DMS 273 (cell line): ENCODE data around the gene THOC1.
A peak's percentile ranks its signal among the peaks of the same experiment; 100 is the strongest.
"Not testable (repeated sequence)": the region's sequence is repeated elsewhere in the genome, so short reads cannot be mapped to it uniquely, and the experiment has no call there.

Source experiments
- DNase-seq: peaks from one replicate; lab custom pipeline; 2025; ENCODE audit not compliant: unreplicated experiment; lab: John Stamatoyannopoulos, UW

THOC1 gene, protein sequence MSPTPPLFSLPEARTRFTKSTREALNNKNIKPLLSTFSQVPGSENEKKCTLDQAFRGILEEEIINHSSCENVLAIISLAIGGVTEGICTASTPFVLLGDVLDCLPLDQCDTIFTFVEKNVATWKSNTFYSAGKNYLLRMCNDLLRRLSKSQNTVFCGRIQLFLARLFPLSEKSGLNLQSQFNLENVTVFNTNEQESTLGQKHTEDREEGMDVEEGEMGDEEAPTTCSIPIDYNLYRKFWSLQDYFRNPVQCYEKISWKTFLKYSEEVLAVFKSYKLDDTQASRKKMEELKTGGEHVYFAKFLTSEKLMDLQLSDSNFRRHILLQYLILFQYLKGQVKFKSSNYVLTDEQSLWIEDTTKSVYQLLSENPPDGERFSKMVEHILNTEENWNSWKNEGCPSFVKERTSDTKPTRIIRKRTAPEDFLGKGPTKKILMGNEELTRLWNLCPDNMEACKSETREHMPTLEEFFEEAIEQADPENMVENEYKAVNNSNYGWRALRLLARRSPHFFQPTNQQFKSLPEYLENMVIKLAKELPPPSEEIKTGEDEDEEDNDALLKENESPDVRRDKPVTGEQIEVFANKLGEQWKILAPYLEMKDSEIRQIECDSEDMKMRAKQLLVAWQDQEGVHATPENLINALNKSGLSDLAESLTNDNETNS

GRCh38 chr18:267688-268552, at the start of gene THOC1:
Gene THOC1 (minus strand): TSS chr18:268047. CDS start chr18:268019, 28 bp downstream.
- peak; percentile 98 for DNase-seq

- DNase-seq, result no peak
Measured at GRCh38 chr18:317618-318017, 49.8 kb upstream of the THOC1 start.

- no peak for DNase-seq
Measured at GRCh38 chr18:316393-316792, 48.5 kb upstream of the THOC1 start.

- no peak for DNase-seq
Measured at GRCh38 chr18:313931-314330, 46.1 kb upstream of the THOC1 start.

DNA sequence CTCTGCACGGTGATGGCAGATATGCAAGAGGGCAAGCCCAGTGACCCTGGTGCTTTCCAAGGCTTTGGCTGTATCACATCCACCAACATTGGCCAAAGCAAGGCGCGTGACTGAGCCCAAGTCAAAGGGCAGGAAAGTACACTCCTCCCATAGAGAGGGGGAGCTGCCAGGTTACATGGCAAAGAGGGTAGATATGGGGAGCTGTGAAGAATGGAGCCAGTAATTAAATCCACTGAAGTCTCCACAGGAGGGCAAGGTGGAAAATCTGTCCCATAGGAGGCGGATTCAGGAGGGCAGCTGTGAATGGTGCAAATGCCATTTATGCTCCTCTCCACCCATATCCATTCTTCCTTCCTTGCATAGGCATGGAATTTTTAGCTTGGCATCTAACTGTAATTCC, 44.6 kb upstream of the THOC1 start:
- DNase-seq, result peak; percentile 7

DNA sequence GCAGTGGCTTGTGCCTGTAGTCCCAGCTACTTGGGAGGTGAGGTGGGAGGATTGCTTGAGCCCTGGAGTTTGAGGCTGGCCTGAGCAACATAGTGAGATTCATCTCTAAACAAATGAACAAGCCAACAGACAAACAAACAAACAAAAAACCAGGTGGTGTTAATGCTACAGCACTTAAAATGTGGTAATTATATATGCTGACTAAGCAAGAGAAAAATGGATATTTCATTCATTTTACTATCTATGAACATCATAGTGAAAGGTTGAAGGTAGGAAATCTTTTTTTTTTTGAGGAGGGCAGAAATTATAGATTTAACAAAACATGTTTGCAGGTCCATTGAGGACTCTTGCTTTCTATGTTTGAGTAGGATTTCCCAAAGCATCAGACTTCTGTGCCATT, 42.2 kb upstream of the THOC1 start:
- no peak for DNase-seq

DNA sequence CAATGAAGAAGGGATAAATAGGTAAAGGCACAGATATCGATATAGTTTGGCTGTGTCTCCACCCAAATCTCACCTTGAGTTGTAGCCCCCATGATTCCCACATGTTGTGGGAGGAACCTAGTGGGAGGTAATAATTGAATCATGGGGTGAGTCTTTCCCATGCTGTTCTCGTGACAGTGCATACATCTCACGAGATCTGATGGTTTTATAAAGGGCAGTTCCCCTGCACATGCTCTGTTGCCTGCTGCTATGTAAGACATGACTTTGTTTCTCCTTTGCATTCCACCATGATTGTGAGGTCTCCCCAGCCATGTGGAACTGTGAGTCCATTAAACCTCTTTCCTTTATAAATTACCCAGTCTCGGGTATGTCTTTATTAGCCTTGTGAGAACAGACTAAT, 40.2 kb upstream of the THOC1 start:
- not testable (repeated sequence) for DNase-seq

- DNase-seq, result no peak
Measured at GRCh38 chr18:306608-307255, 38.9 kb upstream of the THOC1 start.

DNA sequence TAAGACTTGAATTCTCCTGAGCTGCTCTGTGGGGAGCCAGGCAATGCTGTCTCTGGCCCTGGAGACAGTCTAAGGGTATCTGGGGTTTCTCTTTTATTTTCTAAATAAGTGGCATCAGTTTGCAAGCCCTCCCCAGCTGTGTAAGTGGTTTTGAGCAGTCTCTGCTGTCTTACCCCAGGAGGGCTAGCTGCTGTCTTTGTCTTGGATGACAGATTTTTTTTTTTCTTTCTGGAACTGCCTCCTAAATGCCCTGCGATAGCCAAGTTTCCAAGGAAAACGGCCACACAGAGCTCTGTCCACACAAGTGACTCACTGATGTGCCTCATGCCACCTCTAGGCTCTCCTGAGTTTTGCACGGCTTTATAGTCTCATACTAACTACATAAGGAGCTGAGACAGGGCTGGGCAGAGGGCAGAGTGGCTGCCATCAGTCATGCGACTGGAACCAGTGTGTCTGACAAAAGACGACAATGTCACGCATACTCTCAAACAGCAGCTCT, 37.2 kb upstream of the THOC1 start:
- DNase-seq, result no peak

DNA sequence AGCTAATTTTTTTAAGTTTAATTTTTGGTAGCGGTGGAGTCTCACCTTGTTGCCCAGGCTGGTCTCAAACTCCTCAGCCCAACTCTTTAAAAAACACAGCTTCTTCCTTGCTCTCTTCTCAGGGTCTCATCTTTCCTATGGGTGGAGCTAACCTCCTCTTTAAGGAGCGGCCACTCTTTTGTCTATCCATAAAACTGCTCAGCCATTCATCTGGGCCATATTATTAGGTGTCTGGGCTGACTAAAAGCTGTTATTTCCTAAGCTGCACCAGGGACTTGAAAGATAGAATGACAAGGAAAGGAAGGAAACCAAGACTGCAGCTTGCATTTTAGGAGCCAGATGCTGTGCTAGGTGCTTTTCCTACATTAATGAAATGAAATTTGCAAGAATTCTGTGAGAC, 35.8 kb upstream of the THOC1 start:
- no peak for DNase-seq

GRCh38 chr18:303011-303410, 35.2 kb upstream of the THOC1 start:
- DNase-seq, result no peak

DNA sequence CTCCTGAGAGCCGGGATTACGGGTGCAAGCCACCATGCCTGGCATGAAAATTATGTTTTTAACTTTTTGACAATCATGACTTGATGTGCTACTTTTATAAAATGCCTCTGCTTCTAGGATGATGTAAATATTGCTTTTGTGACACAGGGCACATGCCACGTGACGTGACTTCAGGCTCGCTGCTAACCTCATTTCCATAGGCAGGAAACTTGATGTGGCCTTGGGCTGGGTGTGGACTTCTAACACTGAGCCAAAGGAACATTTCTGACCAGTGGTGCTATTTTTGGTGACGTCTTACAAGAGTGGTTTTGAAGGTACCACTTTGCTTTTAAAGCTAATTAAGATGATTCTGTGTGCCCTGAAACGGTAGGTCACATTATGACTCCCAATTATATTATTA, 34.2 kb upstream of the THOC1 start:
- no peak for DNase-seq

- no peak for DNase-seq
Measured at GRCh38 chr18:297936-298335, 30.1 kb upstream of the THOC1 start.

DNA sequence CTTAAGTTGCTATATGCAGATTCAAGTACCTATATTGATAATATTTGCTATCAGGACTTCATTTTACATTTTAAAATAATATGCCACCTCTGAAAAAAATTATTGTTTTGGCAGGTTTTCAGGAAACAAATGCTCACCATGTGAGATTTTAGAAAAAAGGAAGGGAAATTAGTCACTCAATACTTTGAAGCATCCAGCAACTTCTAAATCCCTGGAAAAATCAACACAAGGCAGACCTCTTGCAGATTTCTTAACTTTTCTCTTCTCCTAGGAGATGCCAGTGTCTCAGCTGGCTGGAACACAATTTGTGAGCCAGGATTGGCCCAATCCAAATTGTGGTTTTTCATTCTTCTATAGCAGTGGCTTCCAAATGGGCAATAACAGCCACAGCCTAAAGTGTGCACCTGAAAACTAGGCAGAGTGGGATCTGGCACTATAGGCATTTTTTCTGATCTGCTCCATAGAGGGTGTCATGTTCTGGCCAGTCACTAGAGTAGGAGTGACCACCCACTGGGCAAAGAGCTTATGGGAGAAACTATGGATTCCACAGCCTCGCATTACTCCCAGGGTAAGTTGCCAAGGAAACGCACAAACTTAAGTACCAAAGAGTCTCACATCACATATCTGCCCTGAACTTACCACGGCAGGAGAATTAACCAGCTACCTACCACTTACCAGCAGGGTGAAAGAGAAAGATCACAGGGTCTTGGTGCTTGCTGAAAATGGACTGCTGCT, 28.1 kb upstream of the THOC1 start:
- no peak for DNase-seq

DNA sequence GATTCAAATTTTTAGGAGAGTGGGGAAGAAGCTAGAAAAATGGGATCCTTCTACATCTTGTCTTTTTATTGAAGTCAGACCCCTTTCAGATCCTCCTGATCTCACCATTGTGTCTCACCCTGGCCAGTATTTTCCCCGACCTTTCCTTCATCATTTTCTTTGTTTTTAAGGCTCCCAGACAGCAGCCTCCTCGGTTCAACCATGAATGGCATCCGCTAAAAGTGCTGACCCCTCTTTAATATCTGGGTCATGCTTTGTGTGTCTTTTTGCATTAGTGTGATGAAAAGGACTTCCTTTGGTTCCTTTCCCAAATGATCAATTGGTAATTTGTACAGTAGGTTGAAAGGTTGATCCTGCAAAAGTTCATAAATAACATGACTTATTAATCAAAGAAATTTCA, 26.7 kb upstream of the THOC1 start:
- DNase-seq, result no peak

GRCh38 chr18:293536-293935, 25.7 kb upstream of the THOC1 start:
- peak; percentile 8 for DNase-seq

DNA sequence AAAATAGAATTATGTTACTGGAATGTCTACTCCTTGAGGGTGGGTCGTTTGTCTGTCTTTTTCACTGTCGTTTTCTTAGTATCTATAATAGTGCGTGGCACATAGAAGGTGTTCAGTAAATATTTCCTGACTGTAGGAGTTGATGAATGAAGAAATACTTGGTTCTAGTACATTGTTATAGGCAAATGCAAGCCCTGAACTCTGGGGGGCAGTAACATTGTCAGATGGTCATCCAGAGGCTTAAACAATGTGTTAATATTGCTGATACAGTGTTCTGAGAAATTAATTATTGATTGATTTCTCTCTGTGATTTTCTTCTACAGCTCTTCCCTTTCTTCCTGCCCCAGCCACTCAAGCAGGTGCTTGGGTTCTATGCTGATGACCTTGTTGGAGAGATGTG, 24.4 kb upstream of the THOC1 start:
- peak; percentile 22 for DNase-seq

DNA sequence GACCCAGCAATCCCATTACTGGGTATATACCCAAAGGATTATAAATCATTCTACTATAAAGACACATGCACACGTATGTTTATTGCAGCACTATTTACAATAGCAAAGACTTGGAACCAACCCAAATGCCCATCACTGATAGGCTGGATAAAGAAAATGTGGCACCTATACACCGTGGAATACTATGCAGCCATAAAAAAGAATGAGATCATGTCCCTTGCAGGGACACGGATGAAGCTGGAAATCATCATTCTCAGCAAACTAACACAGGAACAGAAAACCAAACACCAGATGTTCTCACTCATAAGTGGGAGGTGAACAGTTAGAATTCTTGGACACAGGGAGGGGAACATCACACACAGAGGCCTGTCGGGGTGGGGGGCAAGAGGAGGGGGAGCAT, 22.1 kb upstream of the THOC1 start:
- not testable (repeated sequence) for DNase-seq

DNA sequence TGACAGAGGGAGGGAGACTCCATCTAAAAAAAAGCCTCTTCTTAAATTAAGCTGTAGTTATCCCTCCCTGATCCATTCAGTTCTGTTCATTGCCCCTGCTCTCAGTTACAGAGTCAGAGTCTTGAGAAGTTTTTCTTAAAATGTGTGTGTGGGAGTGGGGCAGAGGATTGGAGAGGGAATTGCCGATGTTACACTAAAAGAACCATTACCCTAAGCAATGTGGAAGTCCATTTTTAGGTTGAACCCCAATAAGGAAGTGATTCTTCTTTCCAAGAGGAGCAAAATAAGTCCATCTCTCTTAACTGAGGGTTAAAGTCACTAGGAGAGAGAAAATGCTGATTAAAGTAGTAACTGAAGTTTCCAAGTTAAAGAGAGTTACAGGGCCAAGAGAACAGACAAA, 21.2 kb upstream of the THOC1 start:
- DNase-seq, result no peak
